ENCODE measurements around the gene PRADC1. TPM values are rescaled to one million over a fixed set of nuclear protein-coding genes. Genes with fewer than 3 reads are reported as not detected.
"Not testable (repeated sequence)": the region's sequence is repeated elsewhere in the genome, so short reads cannot be mapped to it uniquely, and the experiment has no call there.

Gene PRADC1
- total RNA-seq, 8 experiments from 2014 or later = 13.2 to 19.5 (median 16.0) TPM

- WGBS, 10 experiments = 91 to 100% (median 97%) methylated on average over 1 to 8 of the region's 15 CpGs; no CpG with 5 or more reads in 7 of the 10 experiments
- in situ Hi-C loops (cut with MboI; ENCODE audit: low pct_unique_long_range_greater_than_20kb in 2 of 9, low sequenced_read_pairs in 9 of 9, unreplicated experiment in 9 of 9) = no loop called here
Measured at GRCh38 chr2:73264332-73264606, 31.2 kb upstream of the PRADC1 start.

GRCh38 chr2:73263540-73264331 is 30.7 kb upstream of the PRADC1 start:
- H3K27ac ChIP-seq = no peak overlapping the region
- no peaks in the 10 kb centered on the region for H3K4me1 ChIP-seq (replicated peaks in 1 of 2)
- ATAC-seq (replicated peaks in 6 of 8) = no peak
- in situ Hi-C loops (cut with MboI; ENCODE audit: low pct_unique_long_range_greater_than_20kb in 2 of 9, low sequenced_read_pairs in 9 of 9, unreplicated experiment in 9 of 9) = no loop called here
- no peak overlapping the region for H3K4me3 ChIP-seq
- 86 to 100% (median 92%) methylated on average over 1 to 11 of the region's 16 CpGs; no CpG with 5 or more reads in 4 of the 10 experiments for WGBS, 10 experiments

More at GRCh38 chr2:73264332-73264606, 31.2 kb upstream of the PRADC1 start:
- Histone ChIP-seq H3K27ac (no peak overlapping the region), H3K4me1 (replicated peaks in 1 of 2) (peaks cover 0 to 1% of the 10 kb centered on the region in 2 donors), H3K4me3 (no peak overlapping the region)
- no peak for ATAC-seq (replicated peaks in 6 of 8)

- 53 to 100% (median 88%) methylated on average over 1 to 12 of the region's 18 CpGs; no CpG with 5 or more reads in 2 of the 10 experiments for WGBS, 10 experiments
Measured at GRCh38 chr2:73262691-73263429, 29.8 kb upstream of the PRADC1 start.

GRCh38 chr2:73262108-73262651 is 29.1 kb upstream of the PRADC1 start:
- no peak for ATAC-seq (replicated peaks in 6 of 8)
- no peak overlapping the region for H3K27ac ChIP-seq
- no peaks in the 10 kb centered on the region for H3K4me1 ChIP-seq (replicated peaks in 1 of 2)
- 66 to 100% (median 91%) methylated on average over 1 to 4 of the region's 4 CpGs; no CpG with 5 or more reads in 2 of the 10 experiments for WGBS, 10 experiments
- no peak overlapping the region for H3K4me3 ChIP-seq
- in situ Hi-C loops (cut with MboI; ENCODE audit: low pct_unique_long_range_greater_than_20kb in 2 of 9, low sequenced_read_pairs in 9 of 9, unreplicated experiment in 9 of 9) = no loop called here

More at GRCh38 chr2:73262691-73263429, 29.8 kb upstream of the PRADC1 start:
- H3K4me3 ChIP-seq; in situ Hi-C loops (cut with MboI; ENCODE audit: low pct_unique_long_range_greater_than_20kb in 2 of 9, low sequenced_read_pairs in 9 of 9, unreplicated experiment in 9 of 9); ATAC-seq (replicated peaks in 6 of 8); H3K27ac ChIP-seq; H3K4me1 ChIP-seq (replicated peaks in 1 of 2): not testable (repeated sequence)

GRCh38 chr2:73260338-73260984 is 27.4 kb upstream of the PRADC1 start:
- peak; percentile 55 to 85 (median 74) for ATAC-seq (replicated peaks in 6 of 8)
- Histone ChIP-seq H3K4me3 (no peak overlapping the region), H3K4me1 (replicated peaks in 1 of 2) (no peaks in the 10 kb centered on the region), H3K27ac (no peak overlapping the region)
- in situ Hi-C loops (cut with MboI; ENCODE audit: low pct_unique_long_range_greater_than_20kb in 2 of 9, low sequenced_read_pairs in 9 of 9, unreplicated experiment in 9 of 9) = no loop called here
- 0 to 80% (median 60%) methylated on average over 1 to 5 of the region's 17 CpGs; no CpG with 5 or more reads in 5 of the 10 experiments for WGBS, 10 experiments

GRCh38 chr2:73259704-73260337 is 26.8 kb upstream of the PRADC1 start:
- ATAC-seq (replicated peaks in 6 of 8) = peak in 2 of 8 experiments; percentile 7 to 14
- no peak overlapping the region for H3K27ac ChIP-seq
- H3K4me3 ChIP-seq = no peak overlapping the region
- H3K4me1 ChIP-seq (replicated peaks in 1 of 2) = no peaks in the 10 kb centered on the region
- in situ Hi-C loops (cut with MboI; ENCODE audit: low pct_unique_long_range_greater_than_20kb in 2 of 9, low sequenced_read_pairs in 9 of 9, unreplicated experiment in 9 of 9) = no loop called here
- 100% methylated on average over 1 to 3 of the region's 4 CpGs; no CpG with 5 or more reads in 7 of the 10 experiments for WGBS, 10 experiments

- Histone ChIP-seq H3K27ac (no peak overlapping the region), H3K4me1 (replicated peaks in 1 of 2) (no peaks in the 10 kb centered on the region), H3K4me3 (no peak overlapping the region)
- in situ Hi-C loops (cut with MboI; ENCODE audit: low pct_unique_long_range_greater_than_20kb in 2 of 9, low sequenced_read_pairs in 9 of 9, unreplicated experiment in 9 of 9) = no loop called here
- no peak for ATAC-seq (replicated peaks in 6 of 8)
- WGBS, 10 experiments = 88 to 100% methylated on average over 1 to 4 of the region's 8 CpGs; no CpG with 5 or more reads in 8 of the 10 experiments
Measured at GRCh38 chr2:73259276-73259675, 26.2 kb upstream of the PRADC1 start.

GRCh38 chr2:73258913-73259215 is 25.8 kb upstream of the PRADC1 start:
- no peak overlapping the region for H3K27ac ChIP-seq
- H3K4me1 ChIP-seq (replicated peaks in 1 of 2) = no peaks in the 10 kb centered on the region
- ATAC-seq (replicated peaks in 6 of 8) = no peak
- WGBS, 10 experiments = 96 to 100% methylated on average over 3 to 5 of the region's 9 CpGs; no CpG with 5 or more reads in 8 of the 10 experiments
- in situ Hi-C loops (cut with MboI; ENCODE audit: low pct_unique_long_range_greater_than_20kb in 2 of 9, low sequenced_read_pairs in 9 of 9, unreplicated experiment in 9 of 9) = no loop called here
- no peak overlapping the region for H3K4me3 ChIP-seq

- H3K4me3 ChIP-seq = no peak overlapping the region
- H3K4me1 ChIP-seq (replicated peaks in 1 of 2) = no peaks in the 10 kb centered on the region
- WGBS, 10 experiments = 83 to 100% (median 87%) methylated on average over 1 to 3 of the region's 8 CpGs; no CpG with 5 or more reads in 7 of the 10 experiments
- in situ Hi-C loops (cut with MboI; ENCODE audit: low pct_unique_long_range_greater_than_20kb in 2 of 9, low sequenced_read_pairs in 9 of 9, unreplicated experiment in 9 of 9) = no loop called here
- H3K27ac ChIP-seq = no peak overlapping the region
- no peak for ATAC-seq (replicated peaks in 6 of 8)
Measured at GRCh38 chr2:73258186-73258912, 25.3 kb upstream of the PRADC1 start.

- H3K4me1 ChIP-seq (replicated peaks in 1 of 2) = no peaks in the 10 kb centered on the region
- H3K27ac ChIP-seq = no peak overlapping the region
- H3K4me3 ChIP-seq = no peak overlapping the region
- in situ Hi-C loops (cut with MboI; ENCODE audit: low pct_unique_long_range_greater_than_20kb in 2 of 9, low sequenced_read_pairs in 9 of 9, unreplicated experiment in 9 of 9) = no loop called here
- 60 to 100% (median 93%) methylated on average over 1 to 6 of the region's 10 CpGs; no CpG with 5 or more reads in 4 of the 10 experiments for WGBS, 10 experiments
- ATAC-seq (replicated peaks in 6 of 8) = no peak
Measured at GRCh38 chr2:73257425-73258125, 24.5 kb upstream of the PRADC1 start.

GRCh38 chr2:73257021-73257420 is 24.0 kb upstream of the PRADC1 start:
- in situ Hi-C loops (cut with MboI; ENCODE audit: low pct_unique_long_range_greater_than_20kb in 2 of 9, low sequenced_read_pairs in 9 of 9, unreplicated experiment in 9 of 9) = no loop called here
- Histone ChIP-seq H3K4me1 (replicated peaks in 1 of 2) (no peaks in the 10 kb centered on the region), H3K4me3 (no peak overlapping the region), H3K27ac (no peak overlapping the region)
- WGBS, 10 experiments = 80% methylated on average over 1 of the region's 2 CpGs; no CpG with 5 or more reads in 9 of the 10 experiments
- ATAC-seq (replicated peaks in 6 of 8) = peak in 1 of 8 experiments; percentile 3

- no peak overlapping the region for H3K27ac ChIP-seq
- ATAC-seq (replicated peaks in 6 of 8) = peak in 1 of 8 experiments; percentile 13
- 29 to 60% methylated on average over 1 of the region's 1 CpG; no CpG with 5 or more reads in 8 of the 10 experiments for WGBS, 10 experiments
- in situ Hi-C loops (cut with MboI; ENCODE audit: low pct_unique_long_range_greater_than_20kb in 2 of 9, low sequenced_read_pairs in 9 of 9, unreplicated experiment in 9 of 9) = no loop called here
- no peak overlapping the region for H3K4me3 ChIP-seq
- no peaks in the 10 kb centered on the region for H3K4me1 ChIP-seq (replicated peaks in 1 of 2)
Measured at GRCh38 chr2:73256618-73256922, 23.5 kb upstream of the PRADC1 start.
